GF-D8 (cell line): Measurements from ENCODE around the gene KCNN3.

Experiments
- DNase-seq: peaks from one replicate; lab custom pipeline; 2025; lab: John Stamatoyannopoulos, UW

Gene KCNN3

GRCh38 chr1:154748405-154748775 is 121.7 kb downstream of the KCNN3 start:
- no peak for DNase-seq

GRCh38 chr1:154747740-154748404 is 122.2 kb downstream of the KCNN3 start:
- DNase-seq, result peak; percentile 53

- no peak for DNase-seq
These were observed 122.7 kb downstream of the KCNN3 start for GRCh38 chr1:154747380-154747739.

- no peak for DNase-seq
These were observed 123.3 kb downstream of the KCNN3 start for GRCh38 chr1:154746622-154747299.

GRCh38 chr1:154745750-154746425 is 124.2 kb downstream of the KCNN3 start:
- no peak for DNase-seq

GRCh38 chr1:154745286-154745731 is 124.8 kb downstream of the KCNN3 start:
- DNase-seq, result peak; percentile 67

- DNase-seq, result no peak
These were observed 125.6 kb downstream of the KCNN3 start for GRCh38 chr1:154744352-154745035.

GRCh38 chr1:154743526-154744036 is 126.5 kb downstream of the KCNN3 start:
- DNase-seq, result no peak

- DNase-seq, result no peak
These were observed 127.5 kb downstream of the KCNN3 start for GRCh38 chr1:154742606-154743005.

- DNase-seq, result no peak
These were observed 128.2 kb downstream of the KCNN3 start for GRCh38 chr1:154741741-154742495.

- DNase-seq, result no peak
These were observed 128.8 kb downstream of the KCNN3 start for GRCh38 chr1:154741327-154741726.

GRCh38 chr1:154739654-154740053 is 130.4 kb downstream of the KCNN3 start:
- DNase-seq, result no peak

GRCh38 chr1:154736841-154737240 is 133.2 kb downstream of the KCNN3 start:
- peak; percentile 28 for DNase-seq

- DNase-seq, result peak; percentile 66
These were observed 134.3 kb downstream of the KCNN3 start for GRCh38 chr1:154735804-154736168.

- no peak for DNase-seq
These were observed 134.8 kb downstream of the KCNN3 start for GRCh38 chr1:154735061-154735803.

GRCh38 chr1:154733621-154734020 is 136.5 kb downstream of the KCNN3 start:
- DNase-seq, result no peak

GRCh38 chr1:154730986-154731489 is 139.0 kb downstream of the KCNN3 start:
- no peak for DNase-seq

GRCh38 chr1:154730259-154730658 is 139.8 kb downstream of the KCNN3 start:
- no peak for DNase-seq

- no peak for DNase-seq
These were observed 140.5 kb downstream of the KCNN3 start for GRCh38 chr1:154729577-154729976.

GRCh38 chr1:154729031-154729442 is 141.0 kb downstream of the KCNN3 start:
- no peak for DNase-seq
